ENCODE data around the gene TOM1L2. TPM values are rescaled to one million over a fixed set of nuclear protein-coding genes. Genes with fewer than 3 reads are reported as not detected.

Gene TOM1L2
- total RNA-seq, 1 experiment from 2014 or later = 24.1 TPM

DNA sequence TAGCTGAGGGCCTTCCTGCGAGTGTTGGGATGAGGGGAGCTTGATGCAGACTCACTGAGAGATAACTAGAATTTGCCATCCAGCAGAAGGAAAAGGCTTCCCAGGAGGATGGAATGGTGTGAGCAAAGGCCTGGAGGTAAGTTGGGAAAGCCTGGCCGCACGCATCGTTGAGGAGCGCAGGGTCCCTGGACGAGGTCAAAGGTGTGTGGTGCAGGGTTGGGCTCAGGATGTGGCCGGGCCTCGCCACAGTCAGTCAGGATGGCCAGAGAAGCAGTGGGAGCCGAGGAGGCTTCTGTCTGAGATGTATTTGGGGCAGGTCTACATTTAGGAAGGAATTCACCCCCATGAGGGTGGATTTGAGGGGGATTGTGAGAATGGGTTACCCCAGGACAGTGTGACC is 16.9 kb upstream of the TOM1L2 start:
- ChIA-PET RAD21 (ENCODE audit: low non-redundant PET in 1 of 2, low total read pairs in 2 of 2, uncharacterized antibody in 2 of 2, unreplicated experiment in 2 of 2) (no interaction called here), CTCF (no interaction called here), POLR2A (no interaction called here)
- Histone ChIP-seq H3K27me3 (ENCODE audit: insufficient read depth, low read length) (no peaks in the 10 kb centered on the region), H3K36me3 (ENCODE audit: control insufficient read depth in 1 of 2, insufficient read depth in 2 of 2, low read length in 2 of 2) (no peaks in the 10 kb centered on the region), H3K27ac (ENCODE audit: low read depth, low read length) (no peak overlapping the region), H3K4me2 (ENCODE audit: low read length) (no peak overlapping the region), H4K20me1 (ENCODE audit: insufficient read depth) (no peaks in the 10 kb centered on the region), H3K9me2 (ENCODE audit: insufficient read depth) (no peaks in the 10 kb centered on the region), H3K4me1 (ENCODE audit: control insufficient read depth in 1 of 2, insufficient read depth in 2 of 2, low read length in 2 of 2) (peaks cover 18 to 26% of the 10 kb centered on the region in 2 experiments), H3K79me2 (ENCODE audit: insufficient read depth, low read length) (no peaks in the 10 kb centered on the region), H3K9me3 (ENCODE audit: control insufficient read depth in 1 of 2, insufficient read depth in 1 of 2, low read depth in 1 of 2, low read length in 2 of 2) (no peaks in the 10 kb centered on the region), H2AFZ (ENCODE audit: low read depth, low read length, poor library complexity, severe bottlenecking) (no peak overlapping the region), H3K4me3 (replicated peaks in 1 of 2; ENCODE audit: low read depth in 1 of 2, low read length in 2 of 2) (no peak overlapping the region), H3K9ac (ENCODE audit: low read length) (no peak overlapping the region)
- no peak for DNase-seq (ENCODE audit: low read depth, low spot score)
- BruUV-seq (replicated peaks) = no TSS peak
- no peak for ATAC-seq
- TF ChIP-seq, protein P1, sequence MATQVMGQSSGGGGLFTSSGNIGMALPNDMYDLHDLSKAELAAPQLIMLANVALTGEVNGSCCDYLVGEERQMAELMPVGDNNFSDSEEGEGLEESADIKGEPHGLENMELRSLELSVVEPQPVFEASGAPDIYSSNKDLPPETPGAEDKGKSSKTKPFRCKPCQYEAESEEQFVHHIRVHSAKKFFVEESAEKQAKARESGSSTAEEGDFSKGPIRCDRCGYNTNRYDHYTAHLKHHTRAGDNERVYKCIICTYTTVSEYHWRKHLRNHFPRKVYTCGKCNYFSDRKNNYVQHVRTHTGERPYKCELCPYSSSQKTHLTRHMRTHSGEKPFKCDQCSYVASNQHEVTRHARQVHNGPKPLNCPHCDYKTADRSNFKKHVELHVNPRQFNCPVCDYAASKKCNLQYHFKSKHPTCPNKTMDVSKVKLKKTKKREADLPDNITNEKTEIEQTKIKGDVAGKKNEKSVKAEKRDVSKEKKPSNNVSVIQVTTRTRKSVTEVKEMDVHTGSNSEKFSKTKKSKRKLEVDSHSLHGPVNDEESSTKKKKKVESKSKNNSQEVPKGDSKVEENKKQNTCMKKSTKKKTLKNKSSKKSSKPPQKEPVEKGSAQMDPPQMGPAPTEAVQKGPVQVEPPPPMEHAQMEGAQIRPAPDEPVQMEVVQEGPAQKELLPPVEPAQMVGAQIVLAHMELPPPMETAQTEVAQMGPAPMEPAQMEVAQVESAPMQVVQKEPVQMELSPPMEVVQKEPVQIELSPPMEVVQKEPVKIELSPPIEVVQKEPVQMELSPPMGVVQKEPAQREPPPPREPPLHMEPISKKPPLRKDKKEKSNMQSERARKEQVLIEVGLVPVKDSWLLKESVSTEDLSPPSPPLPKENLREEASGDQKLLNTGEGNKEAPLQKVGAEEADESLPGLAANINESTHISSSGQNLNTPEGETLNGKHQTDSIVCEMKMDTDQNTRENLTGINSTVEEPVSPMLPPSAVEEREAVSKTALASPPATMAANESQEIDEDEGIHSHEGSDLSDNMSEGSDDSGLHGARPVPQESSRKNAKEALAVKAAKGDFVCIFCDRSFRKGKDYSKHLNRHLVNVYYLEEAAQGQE (IDR thresholded peaks at IDR 0.05; ENCODE audit: low read depth) = no peak
- TF ChIP-seq YY1 (IDR thresholded peaks at IDR 0.05; ENCODE audit: extremely low read depth, insufficient replicate concordance, low read depth, low read length) (no peak), SP1 (IDR thresholded peaks at IDR 0.05; ENCODE audit: low read depth) (no peak), EGR1 (IDR thresholded peaks at IDR 0.05; ENCODE audit: low read depth) (no peak), ZFX (IDR thresholded peaks at IDR 0.05) (no peak), EZH2 (IDR thresholded peaks at IDR 0.05) (no peak), EZH2phosphoT487 (IDR thresholded peaks at IDR 0.05; ENCODE audit: borderline replicate concordance) (no peak), FOSL1 (IDR thresholded peaks at IDR 0.05; ENCODE audit: low read depth) (no peak)
- TF ChIP-seq, protein P2, sequence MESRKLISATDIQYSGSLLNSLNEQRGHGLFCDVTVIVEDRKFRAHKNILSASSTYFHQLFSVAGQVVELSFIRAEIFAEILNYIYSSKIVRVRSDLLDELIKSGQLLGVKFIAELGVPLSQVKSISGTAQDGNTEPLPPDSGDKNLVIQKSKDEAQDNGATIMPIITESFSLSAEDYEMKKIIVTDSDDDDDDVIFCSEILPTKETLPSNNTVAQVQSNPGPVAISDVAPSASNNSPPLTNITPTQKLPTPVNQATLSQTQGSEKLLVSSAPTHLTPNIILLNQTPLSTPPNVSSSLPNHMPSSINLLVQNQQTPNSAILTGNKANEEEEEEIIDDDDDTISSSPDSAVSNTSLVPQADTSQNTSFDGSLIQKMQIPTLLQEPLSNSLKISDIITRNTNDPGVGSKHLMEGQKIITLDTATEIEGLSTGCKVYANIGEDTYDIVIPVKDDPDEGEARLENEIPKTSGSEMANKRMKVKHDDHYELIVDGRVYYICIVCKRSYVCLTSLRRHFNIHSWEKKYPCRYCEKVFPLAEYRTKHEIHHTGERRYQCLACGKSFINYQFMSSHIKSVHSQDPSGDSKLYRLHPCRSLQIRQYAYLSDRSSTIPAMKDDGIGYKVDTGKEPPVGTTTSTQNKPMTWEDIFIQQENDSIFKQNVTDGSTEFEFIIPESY (IDR thresholded peaks at IDR 0.05; ENCODE audit: extremely low read depth, insufficient replicate concordance, low read length) = no peak
- intact Hi-C loops (cut with micrococcal nuclease) = no loop called here
